HUDEP-2 (cell line): ENCODE data around the gene CCL1.
A peak's percentile ranks its signal among the peaks of the same experiment; 100 is the strongest.

Experiments used
- DNase-seq, 76 experiments: peaks; one replicate each; lab custom pipeline; 2025; ENCODE audit not compliant: unreplicated experiment in 76 of 76; lab: John Stamatoyannopoulos, UW

CCL1 gene

DNA sequence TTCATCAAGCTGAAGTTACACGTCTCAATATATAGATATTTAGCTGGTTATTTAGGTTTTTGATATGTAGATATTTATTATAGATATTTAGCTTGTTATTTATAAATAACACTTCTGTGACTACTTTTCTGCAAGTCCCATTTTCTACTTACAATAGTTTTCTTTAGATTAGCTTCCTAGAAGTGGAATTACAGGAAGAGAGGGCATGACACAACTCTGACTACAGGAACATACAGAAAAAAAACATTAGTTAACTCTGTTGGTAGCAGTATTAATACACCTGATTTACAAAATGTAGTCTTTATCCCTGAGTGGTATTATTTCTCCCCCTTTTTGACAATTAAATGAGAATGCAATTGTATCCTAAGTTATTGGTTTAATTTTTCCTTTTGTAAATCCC, 21.2 kb upstream of the CCL1 start:
- DNase-seq = no peak

DNA sequence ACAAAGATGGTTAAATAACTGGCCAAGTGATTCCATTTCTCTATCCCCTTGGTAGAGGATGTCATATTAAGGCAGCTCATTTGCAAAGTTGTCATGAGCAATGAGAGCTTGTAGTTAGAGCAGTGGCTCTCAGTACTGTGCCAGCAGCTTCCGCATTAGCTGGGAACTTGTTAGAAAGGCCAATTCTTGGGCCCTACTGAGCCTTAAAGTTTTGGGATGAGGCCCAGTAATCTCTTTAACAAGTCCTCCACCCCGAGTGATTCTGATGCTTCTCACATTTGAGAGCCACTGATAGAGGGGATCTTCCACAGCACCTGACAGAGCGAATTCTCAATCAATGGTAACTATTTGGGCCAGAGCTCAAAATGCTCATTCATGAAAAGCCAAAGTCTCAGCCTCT, 20.2 kb upstream of the CCL1 start:
- DNase-seq = no peak

DNA sequence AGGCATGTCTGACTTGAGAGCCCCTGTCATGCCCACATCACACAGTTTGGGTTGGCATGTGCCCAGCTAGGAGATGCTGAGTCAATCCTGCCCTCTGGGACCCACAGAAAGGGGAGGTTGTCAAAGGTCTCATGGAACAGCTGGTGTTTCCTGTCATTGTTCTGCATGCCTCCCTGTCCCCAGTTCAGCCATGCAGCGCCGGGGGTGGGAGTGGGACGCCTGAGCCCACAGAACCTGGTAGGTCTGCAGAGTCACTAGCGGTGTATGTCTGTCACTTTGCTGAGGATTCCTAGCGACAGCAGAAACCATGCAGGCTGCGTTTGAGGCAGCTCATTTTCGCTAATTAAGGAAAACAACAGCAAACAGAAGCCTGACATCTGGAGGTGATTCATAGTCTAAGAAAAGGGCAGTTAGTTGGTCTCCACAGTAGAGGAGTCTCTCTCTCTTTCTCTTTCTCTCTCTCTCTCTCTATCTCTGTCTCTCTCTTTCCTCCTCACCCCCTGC, 19.6 kb upstream of the CCL1 start:
- no peak for DNase-seq

- no peak for DNase-seq
Measured at GRCh38 chr17:34379868-34380267, 16.8 kb upstream of the CCL1 start.

GRCh38 chr17:34378664-34379101, 15.7 kb upstream of the CCL1 start:
- DNase-seq = peak in 22 of 76 experiments; percentile 2 to 51 (median 16)

- DNase-seq = no peak
Measured at GRCh38 chr17:34377078-34377823, 14.2 kb upstream of the CCL1 start.

- DNase-seq = no peak
Measured at GRCh38 chr17:34375426-34375997, 12.5 kb upstream of the CCL1 start.

GRCh38 chr17:34374457-34374856, 11.4 kb upstream of the CCL1 start:
- no peak for DNase-seq

- DNase-seq = peak in 3 of 76 experiments; percentile 5 to 13 (median 9)
Measured at GRCh38 chr17:34371405-34372100, 8.5 kb upstream of the CCL1 start.

DNA sequence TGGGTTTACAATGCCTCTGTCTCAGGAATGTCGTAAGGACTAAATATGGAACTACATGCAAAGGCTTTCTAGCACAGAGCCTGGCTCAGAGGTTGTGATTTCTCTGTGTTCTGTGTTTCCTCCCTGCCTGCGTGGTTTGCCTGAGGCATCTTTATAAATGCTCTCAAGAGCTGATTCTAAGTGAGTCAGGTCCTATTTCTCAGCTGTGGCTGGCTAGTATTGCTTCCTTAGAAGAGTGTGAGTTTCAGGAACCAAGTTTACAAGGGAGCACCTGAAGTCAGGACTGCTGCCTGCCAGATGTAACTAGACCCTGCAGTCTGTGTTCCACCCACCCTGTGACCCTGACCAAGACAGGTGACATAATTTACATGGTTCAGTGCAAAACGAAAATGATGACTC, 8.0 kb upstream of the CCL1 start:
- DNase-seq = no peak

DNA sequence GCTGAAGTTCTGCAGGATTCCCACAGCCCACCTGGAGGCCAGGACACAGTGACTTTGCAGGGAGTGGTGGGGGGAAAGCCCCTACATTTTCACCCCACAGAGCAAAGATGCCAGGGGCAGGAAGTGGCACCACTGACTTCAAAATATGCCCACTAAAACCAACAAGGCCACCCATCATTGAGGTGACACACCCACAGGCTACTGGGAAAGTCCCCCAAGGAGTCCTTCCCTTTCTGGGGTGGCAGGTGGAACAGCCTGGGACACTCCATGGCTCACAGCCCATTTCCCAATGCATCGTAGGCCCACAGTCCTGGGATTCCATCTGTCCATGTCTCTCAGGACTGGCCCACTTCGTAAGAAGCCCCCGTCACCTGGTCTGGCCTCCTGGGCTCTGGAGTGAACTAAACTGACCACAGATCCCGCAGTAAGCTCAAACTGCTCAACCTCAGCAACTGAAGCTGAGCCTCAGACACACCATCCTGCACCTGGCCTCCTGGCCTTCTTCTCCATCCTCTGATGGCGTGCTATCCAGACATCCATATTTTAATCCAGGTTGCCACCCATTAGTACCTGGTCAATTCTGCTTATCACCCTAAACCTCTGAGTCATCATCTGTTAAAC, 7.5 kb upstream of the CCL1 start:
- no peak for DNase-seq

DNA sequence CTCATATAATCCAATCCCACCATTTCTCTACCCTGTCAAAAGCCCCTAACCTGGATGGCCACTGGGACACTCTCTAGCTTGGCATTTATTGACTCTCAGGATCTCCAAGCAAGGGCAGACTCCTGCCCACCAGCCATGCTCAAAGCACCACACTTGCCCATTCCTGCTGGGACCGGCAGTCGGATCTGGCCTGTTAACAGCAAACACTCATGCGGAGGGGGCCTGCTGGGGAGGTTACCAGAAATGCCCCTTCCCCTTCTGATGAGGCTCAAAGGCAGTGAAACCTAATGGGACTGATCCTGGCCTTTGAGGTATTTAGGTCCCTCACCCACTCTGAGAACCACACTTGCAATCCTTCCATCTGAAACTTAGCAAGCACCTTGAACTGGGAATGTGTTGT, 6.5 kb upstream of the CCL1 start:
- no peak for DNase-seq

DNA sequence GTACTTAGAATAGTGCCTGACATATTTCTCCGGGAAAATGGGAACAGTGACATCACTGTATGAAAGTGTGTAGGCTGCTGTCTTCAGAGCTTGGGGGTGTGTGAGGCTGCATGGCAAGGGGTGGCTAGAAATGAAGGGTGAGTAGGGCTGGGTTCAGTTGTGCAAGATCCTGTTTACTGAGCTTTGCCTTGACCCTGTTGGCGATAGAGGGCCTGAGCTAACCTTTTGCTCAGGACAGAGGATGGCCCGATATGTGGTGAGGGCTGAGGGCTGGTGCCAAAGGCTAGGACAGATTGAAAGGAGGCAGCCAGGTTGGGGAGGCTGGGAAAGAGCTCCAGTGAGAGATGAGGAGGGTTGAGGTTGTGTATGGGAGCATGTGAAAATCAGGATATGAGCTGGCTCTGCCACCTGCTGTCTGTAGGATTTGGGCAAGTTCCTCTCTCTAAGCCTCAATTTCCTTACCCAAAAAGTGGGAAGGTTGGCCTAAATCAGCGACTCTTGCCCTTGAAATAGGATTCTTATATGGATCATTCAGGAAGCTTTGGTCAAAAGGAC, 6.0 kb upstream of the CCL1 start:
- DNase-seq = no peak

- no peak for DNase-seq
Measured at GRCh38 chr17:34368196-34368945, 5.3 kb upstream of the CCL1 start.

- DNase-seq = no peak
Measured at GRCh38 chr17:34367486-34368195, 4.6 kb upstream of the CCL1 start.

GRCh38 chr17:34366529-34367107, 3.6 kb upstream of the CCL1 start:
- no peak for DNase-seq

DNA sequence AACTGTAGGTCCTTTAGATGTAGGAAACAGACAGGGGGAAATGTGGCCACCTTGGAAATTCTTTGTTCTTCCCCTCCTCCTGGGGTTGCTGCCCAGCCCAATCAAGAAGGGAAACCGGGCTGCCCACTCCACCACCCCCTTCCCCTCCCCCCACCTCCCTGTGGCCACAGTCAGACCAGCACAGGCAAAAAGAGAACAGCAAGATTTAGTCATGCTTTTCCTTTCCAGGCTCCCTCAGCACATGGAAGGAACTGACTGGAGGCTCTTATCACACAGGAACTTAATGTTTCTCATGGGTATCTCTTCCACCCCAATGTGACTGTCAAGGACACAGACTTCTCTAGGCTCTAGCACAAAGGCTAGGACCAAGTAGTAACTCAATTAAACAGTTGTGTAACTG, 3.0 kb upstream of the CCL1 start:
- peak in 1 of 76 experiments; percentile 9 for DNase-seq

DNA sequence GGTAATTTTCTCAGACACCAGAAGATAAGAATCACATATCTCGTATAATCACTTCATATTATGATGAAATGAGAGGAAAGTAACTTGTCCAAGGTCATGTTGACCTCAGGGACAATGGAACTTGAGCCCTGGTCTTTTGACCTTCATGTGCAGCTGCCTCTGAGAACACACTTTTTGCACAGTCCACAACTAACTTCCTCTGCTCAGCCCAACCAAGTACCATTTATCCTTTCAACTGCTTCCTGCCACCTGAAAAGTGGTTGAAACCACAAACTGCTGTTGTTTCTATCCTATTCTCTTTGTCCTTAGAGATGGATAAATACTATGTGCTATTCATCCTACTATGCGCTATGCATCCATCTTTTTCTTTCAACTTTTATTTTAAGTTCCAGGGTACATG, 2.3 kb upstream of the CCL1 start:
- no peak for DNase-seq

GRCh38 chr17:34364751-34365150, 1.7 kb upstream of the CCL1 start:
- DNase-seq = no peak
